Esophagus squamous epithelium (tissue), 4 donors: ENCODE data around the gene RYR3.

ENCODE experiments used
- POLR2A ChIP-seq, 4 donors: fragments of 450-650 bp; IDR thresholded peaks; one replicate each; pipeline ENCODE4 v1.6.1; 2017; ENCODE audit warnings: antibody characterized with exemption in 4 of 4, mild to moderate bottlenecking in 4 of 4, moderate library complexity in 3 of 4
- TF ChIP-seq, protein P1 (sequence below), 6 experiments: fragments of 450-650 bp in 4 of 6; fragments of 200-600 bp in 2 of 6; sonication (generic) in 2 of 6; IDR thresholded peaks; one replicate each; pipeline ENCODE4 v1.5.1; 2016 to 2019; ENCODE audit warnings: antibody characterized with exemption in 6 of 6, mild to moderate bottlenecking in 4 of 6, moderate library complexity in 4 of 6

DNA sequence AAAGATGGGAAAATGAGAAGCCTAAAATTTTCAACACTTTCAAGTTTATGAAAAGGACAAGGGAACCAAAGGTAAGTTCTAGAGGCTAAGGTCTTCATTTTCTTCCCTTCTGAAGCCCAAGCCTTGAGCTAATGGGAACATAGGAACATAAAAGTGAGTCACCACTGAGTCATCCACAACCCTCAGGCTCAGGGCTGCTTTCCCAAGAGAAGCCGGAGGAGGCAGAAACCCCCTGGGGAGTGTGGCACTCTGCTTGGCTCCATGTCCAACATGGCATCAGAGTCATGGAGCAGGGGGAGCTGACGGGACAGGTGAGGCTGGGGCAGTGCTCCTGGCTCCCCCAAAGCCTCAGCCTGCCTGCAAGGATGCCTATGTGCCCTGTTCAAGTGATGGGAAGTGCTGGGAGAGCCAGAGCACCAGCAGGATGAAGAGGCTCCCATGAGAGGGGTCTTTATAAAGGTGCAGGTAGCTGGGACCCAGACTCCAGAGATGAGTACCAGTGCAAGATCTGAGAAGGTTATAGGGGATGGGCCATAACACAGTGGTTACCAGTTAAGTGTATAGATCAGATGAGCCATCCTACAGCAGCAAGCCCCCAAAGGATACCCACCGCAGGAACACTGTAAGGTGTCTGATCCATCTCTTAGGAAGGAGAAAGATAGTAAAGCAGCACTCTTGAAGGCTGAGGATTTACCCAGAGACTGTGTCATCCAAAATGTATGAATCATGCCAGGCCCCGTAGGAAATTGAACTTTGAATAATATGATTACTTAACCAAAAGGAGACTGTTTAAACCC lies 31.8 kb upstream of the RYR3 start:
- TF ChIP-seq, protein P1, sequence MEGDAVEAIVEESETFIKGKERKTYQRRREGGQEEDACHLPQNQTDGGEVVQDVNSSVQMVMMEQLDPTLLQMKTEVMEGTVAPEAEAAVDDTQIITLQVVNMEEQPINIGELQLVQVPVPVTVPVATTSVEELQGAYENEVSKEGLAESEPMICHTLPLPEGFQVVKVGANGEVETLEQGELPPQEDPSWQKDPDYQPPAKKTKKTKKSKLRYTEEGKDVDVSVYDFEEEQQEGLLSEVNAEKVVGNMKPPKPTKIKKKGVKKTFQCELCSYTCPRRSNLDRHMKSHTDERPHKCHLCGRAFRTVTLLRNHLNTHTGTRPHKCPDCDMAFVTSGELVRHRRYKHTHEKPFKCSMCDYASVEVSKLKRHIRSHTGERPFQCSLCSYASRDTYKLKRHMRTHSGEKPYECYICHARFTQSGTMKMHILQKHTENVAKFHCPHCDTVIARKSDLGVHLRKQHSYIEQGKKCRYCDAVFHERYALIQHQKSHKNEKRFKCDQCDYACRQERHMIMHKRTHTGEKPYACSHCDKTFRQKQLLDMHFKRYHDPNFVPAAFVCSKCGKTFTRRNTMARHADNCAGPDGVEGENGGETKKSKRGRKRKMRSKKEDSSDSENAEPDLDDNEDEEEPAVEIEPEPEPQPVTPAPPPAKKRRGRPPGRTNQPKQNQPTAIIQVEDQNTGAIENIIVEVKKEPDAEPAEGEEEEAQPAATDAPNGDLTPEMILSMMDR (IDR thresholded peaks at IDR 0.05) = peak in 1 of 6 experiments; percentile 26
- no peak for TF ChIP-seq POLR2A (IDR thresholded peaks at IDR 0.05)
